CD4-positive, alpha-beta T cell treated with Interleukin-15 for 4 hours (primary cell): Measurements from ENCODE around the gene NAAA.
"Not testable (repeated sequence)": the region's sequence is repeated elsewhere in the genome, so short reads cannot be mapped to it uniquely, and the experiment has no call there.

ENCODE experiments used
- DNase-seq: peaks from one replicate; pipeline ENCODE4 v3.0.0-alpha.2; 2020; ENCODE audit warnings: low spot score

Gene NAAA

DNA sequence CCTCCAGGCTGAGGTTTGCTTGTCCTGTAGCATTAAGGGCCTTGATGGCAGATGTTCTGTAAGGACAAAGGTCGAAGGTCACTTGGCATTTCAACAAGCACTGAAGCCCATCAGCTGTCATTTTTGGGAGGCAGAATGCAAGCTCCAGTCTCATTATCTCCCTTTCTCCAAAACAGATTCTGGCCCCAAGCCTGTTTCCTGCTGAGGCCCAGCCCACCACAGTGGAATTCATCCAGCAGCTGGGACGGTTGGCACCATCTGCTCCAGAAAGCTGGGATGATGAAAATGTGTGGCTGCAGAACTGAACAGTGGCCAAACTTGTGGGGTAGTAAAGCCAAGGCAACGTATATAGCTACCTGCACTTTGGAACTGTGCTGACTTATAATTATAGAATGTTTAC lies 20.9 kb downstream of the NAAA start:
- DNase-seq, result no peak

GRCh38 chr4:75916091-75916661 lies 24.6 kb downstream of the NAAA start:
- DNase-seq, result peak; percentile 32

- no peak for DNase-seq
Observed at GRCh38 chr4:75912968-75913367, 27.8 kb downstream of the NAAA start.

DNA sequence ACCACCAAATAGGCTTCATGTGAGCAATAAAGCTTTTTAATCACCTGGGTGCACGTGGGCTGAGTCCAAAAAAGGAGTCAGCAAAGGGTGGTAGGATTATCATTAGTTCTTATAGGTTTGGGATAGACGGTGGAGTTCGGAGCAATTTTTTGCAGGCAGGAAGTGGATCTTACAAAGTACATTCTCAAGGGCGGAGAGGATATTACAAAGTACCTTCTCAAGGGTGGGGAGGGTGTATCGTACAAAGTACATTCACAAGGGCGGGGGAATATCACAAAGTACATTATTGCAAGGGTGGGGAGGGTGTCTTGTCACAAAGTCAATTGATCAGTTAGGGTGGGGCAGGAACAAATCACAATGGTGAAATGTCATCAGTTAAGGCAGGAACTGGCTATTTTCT lies 30.0 kb downstream of the NAAA start:
- DNase-seq, result not testable (repeated sequence)

GRCh38 chr4:75909405-75909804 lies 31.4 kb downstream of the NAAA start:
- no peak for DNase-seq

GRCh38 chr4:75908555-75908954 lies 32.3 kb downstream of the NAAA start:
- no peak for DNase-seq

- DNase-seq, result no peak
Observed at GRCh38 chr4:75907966-75908365, 32.8 kb downstream of the NAAA start.

- DNase-seq, result no peak
Observed at GRCh38 chr4:75904076-75904475, 36.7 kb downstream of the NAAA start.

- no peak for DNase-seq
Observed at GRCh38 chr4:75902352-75902751, 38.5 kb downstream of the NAAA start, which contains the start of gene PPEF2. PPEF2 (minus strand) TSS chr4:75902452; CDS start chr4:75896325, 6,127 bp downstream.

GRCh38 chr4:75898536-75898935 lies 42.3 kb downstream of the NAAA start:
- DNase-seq, result no peak

DNA sequence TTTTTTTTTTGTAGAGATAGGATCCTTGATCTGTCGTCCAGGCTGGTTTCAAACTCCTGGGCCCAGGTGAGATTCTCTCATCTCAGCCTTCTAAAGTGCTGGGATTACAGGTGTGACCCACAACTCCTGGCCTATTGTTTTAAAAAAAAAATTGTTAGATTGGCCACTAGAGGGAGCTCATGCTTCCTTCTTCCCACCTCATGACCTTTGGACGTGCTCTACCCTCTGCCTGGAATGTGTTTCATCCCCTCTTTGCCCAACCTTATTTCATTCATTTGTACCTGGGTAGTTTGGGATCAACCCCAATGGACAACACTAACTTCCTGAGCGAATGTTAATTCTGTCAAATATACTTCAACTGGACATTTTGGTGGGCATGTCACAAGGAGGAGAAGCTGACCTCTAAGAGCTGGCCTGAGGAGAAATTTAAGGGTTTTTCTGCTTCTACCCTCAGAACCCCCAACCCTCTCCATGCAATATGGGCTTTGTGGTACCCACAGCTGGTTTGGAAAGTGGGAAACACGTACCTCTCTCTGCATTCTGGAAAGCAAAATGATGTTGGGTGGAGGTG lies 45.0 kb downstream of the NAAA start:
- peak; percentile 32 for DNase-seq

DNA sequence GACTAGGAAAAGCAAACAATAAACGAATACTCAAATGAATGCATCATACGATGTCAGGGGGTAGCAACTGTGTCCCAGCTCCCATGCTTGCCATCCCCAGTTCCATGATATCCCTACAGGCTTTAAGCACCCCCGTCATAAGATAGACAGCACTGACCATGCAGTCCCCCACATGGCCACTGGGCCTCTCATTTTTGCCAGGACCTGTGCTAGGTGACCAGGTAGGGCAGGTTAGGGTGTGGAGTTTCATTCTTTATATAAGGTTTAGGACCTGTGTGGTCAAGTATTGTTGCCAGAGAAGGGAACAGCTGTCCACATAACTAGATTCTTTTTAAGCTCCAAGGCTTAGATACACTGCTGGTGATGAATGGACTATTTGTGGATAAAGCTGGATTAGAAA lies 48.3 kb downstream of the NAAA start:
- no peak for DNase-seq

DNA sequence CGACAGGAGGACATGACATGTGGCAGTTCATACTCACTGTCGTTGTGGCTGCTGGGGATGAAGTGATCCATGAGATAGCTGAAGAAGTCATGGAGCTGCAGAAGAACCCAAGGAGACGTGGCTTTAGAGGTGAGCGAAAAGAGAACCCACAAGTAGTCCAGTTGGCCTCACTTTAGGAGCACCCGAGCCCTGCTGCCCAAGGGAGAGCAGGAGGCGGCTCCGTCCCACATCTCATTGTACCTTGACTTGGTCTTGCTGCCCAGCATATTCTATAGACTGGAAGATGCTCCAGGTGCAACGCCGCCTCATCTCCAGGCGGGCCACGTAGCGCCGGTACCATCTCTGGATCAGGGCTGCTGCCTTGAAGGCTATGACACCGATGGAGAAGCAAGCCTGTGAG lies 49.2 kb downstream of the NAAA start:
- no peak for DNase-seq

DNA sequence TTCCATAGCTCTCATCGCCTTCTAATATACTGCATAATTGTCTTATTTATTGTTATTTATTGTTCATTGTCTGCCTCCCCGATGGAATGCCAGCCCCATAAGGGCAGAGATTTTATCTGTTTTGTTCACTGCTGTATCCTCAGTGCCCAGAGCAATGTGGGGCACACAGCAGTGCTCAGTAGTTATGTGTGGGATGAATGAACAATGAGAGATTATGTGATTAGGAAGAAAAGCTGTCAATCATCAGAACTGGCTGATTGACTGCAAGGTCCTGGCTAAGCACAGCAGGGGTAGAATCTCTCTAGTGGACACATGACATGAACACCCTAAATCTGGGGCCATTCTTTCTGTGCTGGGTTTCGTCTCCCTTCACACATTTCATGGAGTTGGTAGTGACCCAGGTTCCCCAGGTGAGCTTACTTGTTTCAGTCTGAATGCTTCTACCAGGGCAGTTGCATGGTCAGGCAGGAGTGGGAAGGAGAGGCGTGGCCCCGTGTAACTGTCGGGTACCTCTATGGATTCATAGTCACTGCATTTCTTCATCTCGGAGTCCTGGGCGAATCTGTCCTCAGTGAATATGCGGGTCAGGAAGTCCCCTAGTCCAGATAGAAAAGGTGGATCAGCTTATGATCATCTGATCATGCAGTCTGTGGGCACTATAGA lies 51.1 kb downstream of the NAAA start:
- no peak for DNase-seq

DNA sequence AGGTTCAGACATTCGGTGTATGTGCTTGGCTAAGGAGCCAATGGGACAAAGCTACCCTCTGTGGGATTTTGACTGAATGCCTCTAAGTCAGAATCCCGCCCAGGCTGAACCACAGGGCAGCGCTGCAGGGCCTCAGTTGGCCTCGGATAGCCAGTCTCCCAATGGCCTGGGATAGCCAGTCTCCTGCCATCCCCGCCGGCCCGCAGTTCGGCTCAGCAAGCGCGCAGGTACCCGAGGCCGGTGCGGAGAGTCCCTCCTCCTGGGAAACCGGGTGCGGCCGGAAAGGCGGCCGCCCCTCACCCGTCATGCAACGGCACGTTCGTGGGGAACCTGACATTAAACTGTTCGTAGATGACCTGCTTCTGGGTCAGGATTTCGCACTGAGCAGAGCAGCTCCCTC lies 54.7 kb downstream of the NAAA start:
- DNase-seq, result no peak

DNA sequence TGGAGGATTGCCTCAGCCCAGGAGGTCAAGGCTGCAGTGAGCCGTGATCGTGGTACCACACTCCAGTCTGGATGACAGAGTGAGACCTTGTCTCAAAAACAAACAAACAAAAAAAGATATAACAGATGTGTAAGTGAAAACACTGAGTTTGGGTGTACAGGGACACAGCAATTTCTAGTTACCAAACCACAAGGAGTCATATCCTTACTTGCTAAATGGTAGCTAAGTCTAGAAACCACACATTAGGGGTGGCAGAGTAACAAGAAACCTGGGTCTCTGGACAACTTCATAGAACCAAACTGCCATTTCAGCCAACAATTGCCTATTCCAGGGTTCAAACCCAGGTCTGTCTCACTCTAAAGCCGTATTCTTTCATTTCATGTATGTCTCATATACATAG lies 59.3 kb downstream of the NAAA start:
- DNase-seq, result no peak

DNA sequence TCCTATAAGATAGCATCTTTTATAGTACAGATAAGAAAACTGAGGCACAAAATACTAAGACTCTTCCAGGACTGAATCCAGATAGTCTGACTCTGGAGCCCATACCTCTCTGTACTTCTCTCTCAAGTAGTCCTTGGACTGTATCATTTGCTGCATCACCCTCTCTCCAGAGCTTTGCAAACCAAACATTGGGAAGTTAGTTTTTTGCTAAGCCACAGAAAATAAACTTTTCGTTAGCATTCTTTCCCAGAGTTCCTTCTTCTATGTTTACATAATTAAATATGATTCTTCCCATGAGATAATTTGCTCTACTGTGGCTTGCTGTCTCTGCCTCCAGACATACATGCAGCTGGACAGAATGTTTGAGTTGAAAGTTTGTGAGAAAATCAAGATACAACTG lies 60.5 kb downstream of the NAAA start:
- DNase-seq, result no peak

DNA sequence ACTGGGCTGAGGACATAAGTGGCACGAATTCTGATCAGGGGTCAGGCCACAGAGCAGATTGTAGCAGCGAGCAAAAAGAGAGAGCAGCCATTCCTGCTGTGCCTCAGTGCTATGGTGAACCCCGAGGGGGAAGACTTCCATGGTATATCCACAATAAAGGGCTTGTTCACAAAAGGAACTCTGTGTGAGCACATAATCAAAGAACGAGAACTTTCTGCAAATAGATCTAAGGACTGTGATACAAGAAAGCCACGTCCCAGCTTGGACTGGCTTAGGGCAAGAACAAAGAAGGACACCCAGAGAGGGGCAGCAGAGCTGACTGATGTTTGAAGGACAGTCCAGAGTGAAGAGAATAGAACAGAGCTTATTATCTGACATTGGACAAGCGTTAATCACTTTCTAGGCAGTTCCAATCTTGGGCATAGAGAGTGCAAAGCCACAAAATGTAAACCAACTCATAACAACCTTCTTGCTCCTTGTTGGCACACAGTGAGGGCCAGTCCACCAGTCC lies 62.5 kb downstream of the NAAA start:
- no peak for DNase-seq

- no peak for DNase-seq
Observed at GRCh38 chr4:75876218-75876617, 64.6 kb downstream of the NAAA start.

- no peak for DNase-seq
Observed at GRCh38 chr4:75869100-75869499, 71.7 kb downstream of the NAAA start.

DNA sequence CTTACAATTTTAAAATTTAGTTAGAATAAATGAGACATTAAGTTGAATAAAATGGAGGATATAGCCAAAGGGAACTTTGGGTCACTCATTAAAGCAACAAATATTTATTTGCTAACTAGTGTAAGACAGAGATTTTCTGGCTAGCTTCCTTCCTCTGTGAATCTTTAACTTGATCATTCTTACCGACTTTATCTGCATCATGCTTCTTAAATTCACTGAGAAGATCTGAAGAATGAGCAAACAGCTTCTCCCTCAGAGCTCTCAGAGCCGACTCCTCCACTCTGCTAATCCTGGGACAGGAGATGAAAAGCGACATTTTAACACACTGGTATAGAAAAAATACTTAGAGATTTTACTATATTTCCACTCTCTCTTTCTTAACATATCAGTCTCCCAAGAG lies 73.7 kb downstream of the NAAA start:
- DNase-seq, result no peak
